ENCODE measurements around the gene FAM184A.
"Not testable (repeated sequence)": the region's sequence is repeated elsewhere in the genome, so short reads cannot be mapped to it uniquely, and the experiment has no call there.

The FAM184A gene

DNA sequence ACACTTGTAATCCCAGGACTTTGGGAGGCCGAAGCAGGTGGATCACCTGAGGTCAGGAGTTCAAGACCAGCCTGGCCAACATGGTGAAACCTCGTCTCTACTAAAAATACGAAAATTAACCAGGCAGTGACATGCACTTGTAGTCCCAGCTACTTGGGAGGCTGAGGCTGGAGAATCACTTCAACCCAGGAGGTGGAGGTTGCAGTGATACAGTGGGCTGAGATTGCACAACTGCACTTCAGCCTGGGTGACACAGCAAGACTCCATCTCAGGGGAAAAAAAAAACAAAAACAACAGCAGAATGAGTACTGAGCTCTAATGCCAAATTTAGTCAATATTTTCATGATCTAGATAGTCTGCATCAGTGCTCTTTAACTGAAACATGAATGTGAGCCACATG is 81.0 kb downstream of the FAM184A start:
- WGBS (ENCODE audit: extremely low coverage, insufficient coverage, low lambda C conversion rate) = no CpG with 5 or more reads among the region's 3 CpGs
- not testable (repeated sequence) for H2BK120ac ChIP-seq (ENCODE audit: low read depth, low read length); H2BK5ac ChIP-seq (ENCODE audit: low read length); H2AK5ac ChIP-seq (ENCODE audit: low read length); H4K5ac ChIP-seq (ENCODE audit: low read length); DNase-seq; H3K9ac ChIP-seq (ENCODE audit: low read length); H3K27me3 ChIP-seq (ENCODE audit: insufficient read depth, low read length, poor library complexity); H3K18ac ChIP-seq (ENCODE audit: low read length); H3K56ac ChIP-seq (ENCODE audit: low read length); H3K4me1 ChIP-seq (ENCODE audit: control insufficient read depth, low read depth, low read length); H3K23ac ChIP-seq (ENCODE audit: low read length); H3K27ac ChIP-seq (ENCODE audit: low read depth, low read length); H3K4me2 ChIP-seq (ENCODE audit: low read length); H3K36me3 ChIP-seq (ENCODE audit: control insufficient read depth, insufficient read depth, low read length); H4K8ac ChIP-seq (ENCODE audit: low read depth, low read length); H3K4ac ChIP-seq (ENCODE audit: low read depth, low read length); H3K79me1 ChIP-seq (ENCODE audit: low read length); H3K4me3 ChIP-seq (ENCODE audit: low read length); H2BK15ac ChIP-seq (replicated peaks; ENCODE audit: low read depth); H3K79me2 ChIP-seq (ENCODE audit: control insufficient read depth, insufficient read depth, low read length)

DNA sequence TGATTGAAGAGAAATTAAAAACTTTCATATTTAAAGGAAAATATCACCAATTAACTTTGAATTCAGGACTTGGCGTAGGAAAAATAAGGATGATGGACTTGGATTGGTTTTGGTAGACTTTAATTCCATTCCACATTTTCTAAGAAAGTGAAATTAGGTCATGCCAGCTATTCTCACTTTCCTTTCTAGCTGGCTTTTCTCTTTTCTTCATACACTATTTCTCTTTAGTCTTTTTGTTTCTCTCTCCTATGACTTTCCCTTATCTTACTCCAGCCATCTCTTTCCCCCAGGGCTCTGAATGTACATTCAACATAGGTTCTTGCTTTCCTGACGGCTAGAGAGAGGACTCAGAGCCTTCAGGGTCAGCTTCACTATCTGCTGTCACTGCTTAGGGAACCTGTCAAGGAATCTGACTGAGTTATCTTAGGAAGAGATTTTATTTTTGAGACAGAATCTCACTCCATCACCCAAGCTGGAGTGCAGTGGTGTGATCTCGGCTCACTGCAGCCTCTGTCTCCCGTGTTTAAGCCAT is 82.1 kb downstream of the FAM184A start:
- Histone ChIP-seq H2AK5ac (ENCODE audit: low read length) (no peak overlapping the region), H3K36me3 (ENCODE audit: control insufficient read depth, insufficient read depth, low read length) (no peaks in the 10 kb centered on the region), H3K4ac (ENCODE audit: low read depth, low read length) (no peak overlapping the region), H3K4me3 (ENCODE audit: low read length) (no peak overlapping the region), H3K9ac (ENCODE audit: low read length) (no peak overlapping the region), H2BK120ac (ENCODE audit: low read depth, low read length) (no peak overlapping the region), H3K27me3 (ENCODE audit: insufficient read depth, low read length, poor library complexity) (no peaks in the 10 kb centered on the region), H3K4me1 (ENCODE audit: control insufficient read depth, low read depth, low read length) (no peaks in the 10 kb centered on the region), H3K56ac (ENCODE audit: low read length) (no peak overlapping the region), H3K27ac (ENCODE audit: low read depth, low read length) (no peak overlapping the region), H3K79me2 (ENCODE audit: control insufficient read depth, insufficient read depth, low read length) (no peaks in the 10 kb centered on the region), H2BK15ac (replicated peaks; ENCODE audit: low read depth) (no peak overlapping the region), H4K8ac (ENCODE audit: low read depth, low read length) (no peak overlapping the region), H3K79me1 (ENCODE audit: low read length) (no peaks in the 10 kb centered on the region), H3K18ac (ENCODE audit: low read length) (no peak overlapping the region), H2BK5ac (ENCODE audit: low read length) (no peak overlapping the region), H3K23ac (ENCODE audit: low read length) (no peak overlapping the region), H4K5ac (ENCODE audit: low read length) (no peak overlapping the region), H3K4me2 (ENCODE audit: low read length) (no peak overlapping the region)
- no CpG with 5 or more reads among the region's 4 CpGs for WGBS (ENCODE audit: extremely low coverage, insufficient coverage, low lambda C conversion rate)
- peak; percentile 13 for DNase-seq

GRCh38 chr6:118993803-118994251 is 84.6 kb downstream of the FAM184A start:
- H3K36me3 ChIP-seq (ENCODE audit: control insufficient read depth, insufficient read depth, low read length) = no peaks in the 10 kb centered on the region
- WGBS (ENCODE audit: extremely low coverage, insufficient coverage, low lambda C conversion rate) = no CpG with 5 or more reads among the region's 3 CpGs

DNA sequence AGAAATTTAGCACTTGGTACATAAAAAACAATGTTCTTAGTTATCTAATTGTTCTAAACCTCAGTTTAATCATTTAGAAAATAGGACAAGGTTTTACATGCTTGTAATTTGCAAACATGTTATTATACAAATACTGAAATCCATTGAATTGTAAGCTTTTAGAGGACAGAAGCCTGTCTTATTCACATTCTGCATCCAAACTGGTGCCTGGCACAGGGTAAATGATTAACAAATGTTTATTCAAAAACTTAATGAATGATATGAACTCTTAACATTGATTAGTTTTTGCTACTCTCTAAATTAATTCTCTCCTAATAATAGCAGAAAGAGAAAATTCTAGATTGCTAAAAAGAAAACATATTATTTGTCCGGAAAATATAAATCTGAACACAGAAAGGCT is 85.1 kb downstream of the FAM184A start:
- WGBS (ENCODE audit: extremely low coverage, insufficient coverage, low lambda C conversion rate) = no CpG with 5 or more reads among the region's 1 CpG
- H3K36me3 ChIP-seq (ENCODE audit: control insufficient read depth, insufficient read depth, low read length) = no peaks in the 10 kb centered on the region

More at GRCh38 chr6:118993803-118994251, 84.6 kb downstream of the FAM184A start:
- H3K79me2 ChIP-seq (ENCODE audit: control insufficient read depth, insufficient read depth, low read length) = no peaks in the 10 kb centered on the region
- no peak overlapping the region for H3K23ac ChIP-seq (ENCODE audit: low read length)
- H2BK15ac ChIP-seq (replicated peaks; ENCODE audit: low read depth) = no peak overlapping the region
- H4K5ac ChIP-seq (ENCODE audit: low read length) = no peak overlapping the region
- no peak overlapping the region for H3K9ac ChIP-seq (ENCODE audit: low read length)
- no peak overlapping the region for H3K56ac ChIP-seq (ENCODE audit: low read length)
- peak; percentile 48 for DNase-seq
- H3K4ac ChIP-seq (ENCODE audit: low read depth, low read length) = no peak overlapping the region
- H3K4me2 ChIP-seq (ENCODE audit: low read length) = no peak overlapping the region
- H2BK5ac ChIP-seq (ENCODE audit: low read length) = no peak overlapping the region
- no peaks in the 10 kb centered on the region for H3K27me3 ChIP-seq (ENCODE audit: insufficient read depth, low read length, poor library complexity)
- H3K79me1 ChIP-seq (ENCODE audit: low read length) = no peaks in the 10 kb centered on the region
- no peak overlapping the region for H3K4me3 ChIP-seq (ENCODE audit: low read length)
- H3K4me1 ChIP-seq (ENCODE audit: control insufficient read depth, low read depth, low read length) = no peaks in the 10 kb centered on the region
- H2AK5ac ChIP-seq (ENCODE audit: low read length) = no peak overlapping the region
- no peak overlapping the region for H3K18ac ChIP-seq (ENCODE audit: low read length)
- H4K8ac ChIP-seq (ENCODE audit: low read depth, low read length) = no peak overlapping the region
- no peak overlapping the region for H2BK120ac ChIP-seq (ENCODE audit: low read depth, low read length)
- no peak overlapping the region for H3K27ac ChIP-seq (ENCODE audit: low read depth, low read length)

DNA sequence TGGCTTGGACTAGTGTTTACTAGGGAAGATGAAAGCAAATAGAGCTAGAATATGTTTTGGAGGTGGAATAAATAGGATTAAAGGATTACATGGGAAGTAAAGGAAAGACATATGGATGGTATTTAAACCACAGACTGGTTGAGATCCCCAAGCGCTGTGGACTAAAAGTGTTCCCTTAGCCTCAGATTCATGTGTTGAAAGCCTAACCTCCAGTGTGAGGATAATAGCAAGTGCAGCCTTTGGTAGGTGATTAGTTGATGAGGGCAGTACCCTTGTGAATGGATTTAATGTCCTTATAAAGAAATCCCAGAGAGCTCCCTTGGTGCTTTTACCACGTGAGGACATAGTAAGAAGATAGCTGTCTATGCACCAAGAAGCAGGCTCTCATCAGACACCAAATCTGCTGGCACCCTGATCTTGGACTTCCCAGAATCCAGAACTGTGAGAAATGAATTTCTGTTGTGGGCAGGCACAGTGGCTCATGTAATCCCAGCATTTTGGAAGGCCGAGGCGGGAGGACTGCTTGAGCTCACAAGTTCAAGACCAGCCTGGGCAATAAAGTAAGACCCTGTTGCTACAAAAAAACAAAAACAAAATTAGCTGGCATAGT is 86.2 kb downstream of the FAM184A start:
- Histone ChIP-seq H3K4me2 (ENCODE audit: low read length) (no peak overlapping the region), H3K23ac (ENCODE audit: low read length) (no peak overlapping the region), H2AK5ac (ENCODE audit: low read length) (no peak overlapping the region), H3K9ac (ENCODE audit: low read length) (no peak overlapping the region), H4K8ac (ENCODE audit: low read depth, low read length) (no peak overlapping the region), H3K27me3 (ENCODE audit: insufficient read depth, low read length, poor library complexity) (no peaks in the 10 kb centered on the region), H3K27ac (ENCODE audit: low read depth, low read length) (no peak overlapping the region), H3K79me1 (ENCODE audit: low read length) (no peaks in the 10 kb centered on the region), H3K36me3 (ENCODE audit: control insufficient read depth, insufficient read depth, low read length) (no peaks in the 10 kb centered on the region), H3K4me3 (ENCODE audit: low read length) (no peak overlapping the region), H2BK120ac (ENCODE audit: low read depth, low read length) (no peak overlapping the region), H3K4me1 (ENCODE audit: control insufficient read depth, low read depth, low read length) (no peaks in the 10 kb centered on the region), H4K5ac (ENCODE audit: low read length) (no peak overlapping the region), H3K79me2 (ENCODE audit: control insufficient read depth, insufficient read depth, low read length) (no peaks in the 10 kb centered on the region), H3K56ac (ENCODE audit: low read length) (no peak overlapping the region), H2BK5ac (ENCODE audit: low read length) (no peak overlapping the region), H3K18ac (ENCODE audit: low read length) (no peak overlapping the region), H2BK15ac (replicated peaks; ENCODE audit: low read depth) (no peak overlapping the region), H3K4ac (ENCODE audit: low read depth, low read length) (no peak overlapping the region)
- no CpG with 5 or more reads among the region's 4 CpGs for WGBS (ENCODE audit: extremely low coverage, insufficient coverage, low lambda C conversion rate)
- DNase-seq = no peak

More for the DNA sequence above, 85.1 kb downstream of the FAM184A start:
- no peak overlapping the region for H2AK5ac ChIP-seq (ENCODE audit: low read length)
- no peaks in the 10 kb centered on the region for H3K27me3 ChIP-seq (ENCODE audit: insufficient read depth, low read length, poor library complexity)
- H3K4me3 ChIP-seq (ENCODE audit: low read length) = no peak overlapping the region
- H3K56ac ChIP-seq (ENCODE audit: low read length) = no peak overlapping the region
- H4K8ac ChIP-seq (ENCODE audit: low read depth, low read length) = no peak overlapping the region
- H3K23ac ChIP-seq (ENCODE audit: low read length) = no peak overlapping the region
- H3K4ac ChIP-seq (ENCODE audit: low read depth, low read length) = no peak overlapping the region
- H2BK15ac ChIP-seq (replicated peaks; ENCODE audit: low read depth) = no peak overlapping the region
- H4K5ac ChIP-seq (ENCODE audit: low read length) = no peak overlapping the region
- H3K27ac ChIP-seq (ENCODE audit: low read depth, low read length) = no peak overlapping the region
- H3K4me2 ChIP-seq (ENCODE audit: low read length) = no peak overlapping the region
- H3K9ac ChIP-seq (ENCODE audit: low read length) = no peak overlapping the region
- H2BK120ac ChIP-seq (ENCODE audit: low read depth, low read length) = no peak overlapping the region
- no peak overlapping the region for H2BK5ac ChIP-seq (ENCODE audit: low read length)
- DNase-seq = no peak
- no peaks in the 10 kb centered on the region for H3K79me2 ChIP-seq (ENCODE audit: control insufficient read depth, insufficient read depth, low read length)
- no peaks in the 10 kb centered on the region for H3K4me1 ChIP-seq (ENCODE audit: control insufficient read depth, low read depth, low read length)
- no peak overlapping the region for H3K18ac ChIP-seq (ENCODE audit: low read length)
- no peaks in the 10 kb centered on the region for H3K79me1 ChIP-seq (ENCODE audit: low read length)

DNA sequence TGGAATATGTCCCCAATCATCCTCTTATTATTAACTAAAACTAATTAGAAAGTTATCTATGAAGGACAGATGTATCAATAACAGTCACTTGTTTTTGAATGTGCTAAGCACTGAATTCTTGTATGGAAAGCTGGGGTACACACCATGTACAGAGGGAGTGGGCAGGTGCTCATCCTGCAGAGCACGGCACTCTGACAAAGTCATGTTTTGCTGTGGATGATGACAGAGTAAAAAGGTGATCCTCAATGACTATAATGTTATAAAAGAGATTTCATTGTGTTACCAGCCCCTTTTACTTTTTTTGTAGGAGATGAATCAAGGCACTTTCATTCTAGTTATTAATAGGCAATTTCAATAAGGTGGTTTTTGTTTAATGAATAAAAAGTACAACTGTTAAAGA is 92.2 kb downstream of the FAM184A start:
- H3K36me3 ChIP-seq (ENCODE audit: control insufficient read depth, insufficient read depth, low read length) = no peaks in the 10 kb centered on the region

More for the DNA sequence above, 92.2 kb downstream of the FAM184A start:
- DNase-seq = no peak
- H3K79me2 ChIP-seq (ENCODE audit: control insufficient read depth, insufficient read depth, low read length) = no peaks in the 10 kb centered on the region
- no peak overlapping the region for H3K56ac ChIP-seq (ENCODE audit: low read length)
- H4K5ac ChIP-seq (ENCODE audit: low read length) = no peak overlapping the region
- no peak overlapping the region for H4K8ac ChIP-seq (ENCODE audit: low read depth, low read length)
- H3K4me3 ChIP-seq (ENCODE audit: low read length) = no peak overlapping the region
- no peak overlapping the region for H2AK5ac ChIP-seq (ENCODE audit: low read length)
- no peak overlapping the region for H3K27ac ChIP-seq (ENCODE audit: low read depth, low read length)
- H3K4ac ChIP-seq (ENCODE audit: low read depth, low read length) = no peak overlapping the region
- H3K4me2 ChIP-seq (ENCODE audit: low read length) = no peak overlapping the region
- no peak overlapping the region for H3K23ac ChIP-seq (ENCODE audit: low read length)
- H2BK15ac ChIP-seq (replicated peaks; ENCODE audit: low read depth) = no peak overlapping the region
- WGBS (ENCODE audit: extremely low coverage, insufficient coverage, low lambda C conversion rate) = no CpG with 5 or more reads among the region's 1 CpG
- no peaks in the 10 kb centered on the region for H3K4me1 ChIP-seq (ENCODE audit: control insufficient read depth, low read depth, low read length)
- H3K9ac ChIP-seq (ENCODE audit: low read length) = no peak overlapping the region
- H3K79me1 ChIP-seq (ENCODE audit: low read length) = no peaks in the 10 kb centered on the region
- no peak overlapping the region for H3K18ac ChIP-seq (ENCODE audit: low read length)
- H2BK5ac ChIP-seq (ENCODE audit: low read length) = no peak overlapping the region
- H3K27me3 ChIP-seq (ENCODE audit: insufficient read depth, low read length, poor library complexity) = no peaks in the 10 kb centered on the region
- no peak overlapping the region for H2BK120ac ChIP-seq (ENCODE audit: low read depth, low read length)

Measured in mesendoderm (in vitro differentiated cells).